Transverse colon (tissue), 4 donors: ENCODE measurements around the gene RNF152.

ENCODE experiments used
- CTCF ChIP-seq, 5 experiments: fragments of 200-600 bp in 3 of 5; fragments of 450-650 bp in 2 of 5; sonication (generic) in 3 of 5; IDR thresholded peaks; 1 replicate in 2 of 5; 2 replicates in 3 of 5; pipeline ENCODE4 v1.5.1; 2016 to 2017; ENCODE audit warnings: antibody characterized with exemption in 5 of 5, inconsistent platforms in 3 of 5, mild to moderate bottlenecking in 2 of 5, moderate library complexity in 1 of 5
- EP300 ChIP-seq: sonication (generic); formaldehyde crosslinking; IDR thresholded peaks from one replicate; pipeline ENCODE4 v1.6.1; 2017; ENCODE audit warnings: antibody characterized with exemption, low read depth
- POLR2A ChIP-seq: fragments of 450-650 bp; IDR thresholded peaks from one replicate; pipeline ENCODE4 v1.6.1; 2016; ENCODE audit warnings: antibody characterized with exemption, mild to moderate bottlenecking, moderate library complexity
- POLR2AphosphoS5 ChIP-seq, 3 donors: sonication (generic); formaldehyde crosslinking; IDR thresholded peaks; one replicate each; pipeline ENCODE4 v1.6.1; 2016; ENCODE audit warnings: antibody characterized with exemption in 3 of 3

- TF ChIP-seq CTCF (IDR thresholded peaks at IDR 0.05) (no peak), EP300 (no peak), POLR2AphosphoS5 (IDR thresholded peaks at IDR 0.05) (no peak), POLR2A (no peak)
These were observed 68.0 kb downstream of the RNF152 start for GRCh38 chr18:61824733-61825363.
